NOMO-1 treated with DMSO at 0.1 percent for 48 hours (cell line): ENCODE results near the gene AHDC1.

Experiments
- DNase-seq: peaks from one replicate; lab custom pipeline; 2025; ENCODE audit not compliant: unreplicated experiment; lab: John Stamatoyannopoulos, UW

Gene AHDC1

DNA sequence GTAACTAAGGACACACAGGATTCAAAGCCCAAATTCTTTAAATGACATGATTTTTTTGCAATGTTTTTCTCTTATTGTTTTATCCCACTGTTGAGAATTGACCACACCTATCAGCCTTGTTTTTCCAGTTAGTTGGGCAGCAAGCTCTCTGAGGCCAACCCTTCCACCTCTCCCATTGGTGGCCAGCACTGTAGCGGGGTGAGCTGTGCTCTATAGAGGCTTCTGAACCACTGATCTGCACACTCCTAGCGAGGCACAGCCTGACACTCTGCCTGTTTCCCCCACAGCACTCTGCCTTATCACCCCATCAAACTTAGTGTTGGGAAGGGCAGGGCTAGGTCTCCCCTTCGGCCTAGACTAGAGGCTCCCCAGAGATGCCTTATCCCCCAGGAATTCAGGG, 19.5 kb downstream of the AHDC1 start:
- no peak for DNase-seq

GRCh38 chr1:27583479-27583878, 20.5 kb downstream of the AHDC1 start:
- no peak for DNase-seq

DNA sequence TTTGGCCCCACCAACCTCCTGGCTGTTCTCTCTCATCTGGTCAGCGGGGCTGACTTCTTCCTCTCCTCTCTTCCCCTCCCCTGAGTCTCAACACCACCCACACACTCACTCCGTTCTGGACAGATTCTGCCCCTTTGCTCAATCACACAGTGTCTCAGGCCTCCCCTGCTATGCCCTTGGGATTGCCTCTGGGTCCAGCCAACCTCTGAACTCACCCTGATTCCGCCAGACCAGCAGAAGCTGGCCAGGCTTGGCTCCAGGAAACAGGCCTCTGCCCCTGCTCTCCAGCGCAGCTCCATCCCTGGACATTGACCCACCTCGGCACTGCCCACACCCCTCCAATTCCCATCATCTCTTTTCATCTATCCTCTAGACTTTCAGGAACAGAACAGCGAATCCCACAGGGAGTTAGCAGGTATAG, 22.1 kb downstream of the AHDC1 start:
- DNase-seq = no peak

DNA sequence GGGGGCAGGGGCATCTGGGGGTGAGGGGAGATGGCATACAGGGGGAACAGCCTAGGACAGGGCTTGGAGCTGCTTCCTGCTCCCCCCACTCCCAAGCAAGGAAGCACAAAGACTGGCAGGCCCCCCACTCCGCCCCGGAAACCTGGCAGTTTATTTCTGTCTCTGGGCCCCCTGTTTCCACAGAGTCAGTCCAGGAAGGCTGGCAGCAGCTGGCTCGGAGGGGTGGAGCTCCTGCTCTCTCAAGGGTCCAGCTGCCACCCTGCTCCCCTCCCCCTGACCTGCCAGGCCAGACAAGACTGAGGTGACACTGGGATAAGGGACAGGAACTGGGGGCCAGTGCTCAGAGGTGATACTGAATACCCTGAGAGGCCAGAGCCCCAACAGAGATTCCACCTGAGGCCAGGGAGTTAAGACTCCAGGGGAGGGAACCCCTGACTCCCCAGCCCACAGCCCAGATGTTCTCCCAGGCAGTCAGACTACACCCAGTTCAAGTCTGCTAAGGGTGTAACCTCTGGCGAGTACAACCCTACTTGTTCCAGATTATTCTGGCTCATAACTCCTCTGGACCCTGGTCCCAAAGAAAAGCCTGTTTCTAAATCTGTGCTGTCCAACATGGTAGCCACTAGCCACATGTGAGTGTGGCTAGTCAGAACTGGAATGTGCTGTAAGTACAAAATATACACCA, 26.3 kb downstream of the AHDC1 start:
- no peak for DNase-seq

- no peak for DNase-seq
Observed at GRCh38 chr1:27576806-27577227, 27.1 kb downstream of the AHDC1 start.

DNA sequence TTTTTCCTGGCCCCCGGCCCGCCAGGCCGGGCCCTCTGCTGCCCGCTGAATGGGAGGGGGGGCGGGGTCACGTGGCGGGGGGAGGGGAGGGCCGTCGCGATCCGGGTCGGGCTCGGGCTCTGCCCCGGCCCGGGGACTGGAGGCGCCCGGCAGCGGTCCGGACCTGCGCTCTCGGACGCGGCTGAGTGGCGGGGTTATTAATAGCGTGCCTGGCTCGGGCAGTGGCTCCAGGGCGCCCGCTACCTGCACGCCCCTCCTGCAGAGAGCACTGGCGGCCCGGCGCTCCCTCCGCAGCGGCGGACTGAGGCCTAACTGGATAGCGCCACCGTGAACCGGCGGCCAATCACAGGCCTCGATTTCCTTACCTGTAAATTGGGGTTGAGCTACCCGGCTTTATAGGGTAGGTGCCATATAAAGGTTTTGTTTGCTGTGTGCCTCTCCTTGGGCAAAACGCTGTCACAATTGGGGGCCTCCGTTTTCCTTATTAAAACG, 28.1 kb downstream of the AHDC1 start:
- no peak for DNase-seq

- no peak for DNase-seq
Observed at GRCh38 chr1:27574871-27575831, 28.8 kb downstream of the AHDC1 start.

GRCh38 chr1:27574001-27574781, 29.8 kb downstream of the AHDC1 start:
- no peak for DNase-seq

- DNase-seq = no peak
Observed at GRCh38 chr1:27572679-27573426, 31.1 kb downstream of the AHDC1 start.

DNA sequence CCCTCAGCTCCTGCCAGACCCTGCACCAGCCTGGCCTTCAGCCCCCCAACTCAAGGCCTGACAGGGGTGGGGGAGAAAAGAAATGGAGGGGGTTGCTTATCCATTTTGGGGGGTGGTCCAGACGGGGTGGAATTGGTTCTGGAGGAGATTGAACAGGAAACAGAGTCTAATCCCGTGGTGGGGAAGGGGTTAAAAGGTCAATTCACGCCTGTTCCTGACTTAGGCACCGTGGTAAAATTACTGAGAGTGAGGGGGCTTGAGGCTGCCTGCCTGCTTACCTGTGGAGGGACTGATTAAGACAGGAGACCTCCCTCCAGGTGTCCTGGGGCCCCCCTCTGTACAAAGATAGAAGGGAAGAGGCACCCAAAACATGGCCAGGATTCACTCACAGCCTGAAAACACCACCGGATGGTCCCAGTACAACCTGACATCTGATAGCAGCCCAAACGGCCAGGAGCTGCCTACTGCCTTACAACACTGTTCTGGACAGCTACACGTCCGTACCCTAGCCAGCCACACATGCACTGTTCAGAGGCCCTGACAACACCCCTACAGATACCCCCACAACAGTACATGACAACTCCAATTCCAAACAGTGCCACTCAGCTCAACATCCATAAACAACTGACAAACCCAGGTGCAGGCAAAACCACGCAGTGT, 31.8 kb downstream of the AHDC1 start:
- DNase-seq = no peak

DNA sequence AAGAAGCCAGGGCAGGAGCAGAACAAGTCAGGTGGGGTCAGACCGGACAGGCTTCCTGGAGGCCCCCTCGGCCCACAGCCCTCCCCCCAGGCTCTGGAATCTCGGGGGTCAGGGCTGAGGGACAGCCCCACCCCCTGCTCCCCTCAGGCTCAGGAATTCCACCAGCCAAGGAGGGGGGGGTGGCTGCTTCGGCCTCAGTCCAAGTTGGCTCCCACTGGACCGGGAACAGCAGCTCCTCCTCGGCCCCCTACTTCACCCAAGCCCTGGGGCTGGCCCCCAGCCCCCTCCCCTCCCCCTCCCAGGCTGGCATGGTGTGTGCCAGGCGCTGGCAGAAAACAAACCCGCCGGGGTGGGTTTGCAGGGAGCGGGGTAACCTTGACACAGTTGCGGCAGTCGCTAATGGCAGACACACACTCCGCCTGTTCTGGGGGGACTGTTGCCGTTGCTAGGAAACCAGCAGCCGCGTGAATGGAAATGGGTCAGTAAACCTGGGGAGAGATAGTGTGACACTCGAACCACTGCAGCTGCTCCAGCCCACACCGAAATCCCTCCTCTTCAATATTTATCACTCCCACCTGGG, 32.4 kb downstream of the AHDC1 start:
- no peak for DNase-seq

DNA sequence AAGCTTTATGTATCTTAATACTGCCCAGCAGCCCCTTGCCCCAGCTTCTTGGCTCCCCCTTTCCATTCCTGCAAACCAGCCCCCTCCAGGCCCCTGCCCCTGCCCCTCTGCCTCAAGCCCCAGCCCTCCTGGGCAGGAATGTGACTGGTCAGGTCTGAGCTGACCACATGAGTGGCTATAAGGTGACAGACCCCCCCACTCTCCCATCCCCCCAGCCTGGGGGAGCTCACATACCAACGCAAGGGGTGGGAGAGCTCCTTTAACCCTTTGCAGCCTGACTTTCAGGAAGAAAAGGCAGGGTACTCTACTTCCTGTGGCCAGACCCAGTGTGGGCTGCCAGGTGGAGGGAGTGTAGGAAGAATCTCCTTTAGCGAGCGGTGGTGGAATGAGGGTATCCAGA, 33.2 kb downstream of the AHDC1 start:
- no peak for DNase-seq

DNA sequence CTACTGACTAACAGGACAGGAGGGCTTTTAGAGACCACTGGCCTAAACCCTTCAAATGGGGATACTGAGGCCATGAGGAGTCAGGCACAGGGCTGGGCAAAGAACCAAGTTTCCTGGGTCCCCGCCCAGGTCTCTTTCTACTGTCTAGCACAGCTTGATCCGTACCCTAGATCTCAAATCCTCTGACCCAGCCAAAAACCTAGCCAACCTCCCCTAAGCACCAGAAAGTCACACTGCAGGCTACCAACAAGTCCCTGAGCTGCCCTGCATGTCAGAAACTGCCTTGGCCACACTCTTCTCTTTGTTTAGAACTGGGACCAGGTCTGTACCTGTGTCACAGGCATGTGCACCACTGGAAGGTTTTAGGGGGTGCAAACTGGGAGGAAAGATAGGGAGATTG, 33.6 kb downstream of the AHDC1 start:
- no peak for DNase-seq

GRCh38 chr1:27569506-27570291, 34.2 kb downstream of the AHDC1 start:
- DNase-seq = no peak

DNA sequence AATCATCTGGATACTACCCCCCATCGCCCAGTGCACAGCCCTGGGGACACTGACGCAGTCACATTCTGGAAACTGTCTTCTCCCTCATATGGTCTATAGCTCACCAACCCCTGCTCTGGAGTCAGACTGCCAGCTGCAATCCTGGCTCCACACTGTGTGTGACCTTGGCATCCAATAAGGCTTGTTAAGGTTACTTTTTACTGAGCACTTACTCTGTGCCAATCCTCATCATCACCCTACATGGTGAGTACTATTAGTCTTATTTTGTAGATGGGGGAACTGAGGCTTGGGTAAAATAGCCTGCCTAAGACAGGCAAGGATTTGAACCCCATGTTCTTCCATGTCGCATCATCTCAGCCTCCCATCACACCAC, 34.9 kb downstream of the AHDC1 start:
- DNase-seq = no peak

GRCh38 chr1:27568300-27569087, 35.5 kb downstream of the AHDC1 start:
- peak; percentile 96 for DNase-seq

- DNase-seq = no peak
Observed at GRCh38 chr1:27567971-27568299, 36.0 kb downstream of the AHDC1 start.

DNA sequence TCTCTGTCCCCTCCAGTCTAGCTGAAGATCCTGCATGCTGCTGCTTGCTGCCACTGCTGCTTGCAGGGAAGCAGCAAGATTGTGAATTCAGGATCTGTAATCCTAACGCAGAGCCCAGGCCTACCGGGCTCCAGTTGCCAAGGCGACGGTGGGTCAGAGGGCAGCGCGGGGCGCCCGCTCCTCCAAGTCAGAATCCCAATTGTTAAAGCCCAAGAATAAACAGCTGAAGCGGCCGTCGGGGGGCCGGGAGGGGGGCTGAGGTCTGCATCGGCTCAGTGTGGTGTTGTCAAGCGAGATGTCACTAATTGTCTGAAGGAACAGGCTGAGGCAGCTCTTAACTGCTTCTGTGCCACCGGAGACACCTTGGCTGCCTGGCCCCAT, 36.8 kb downstream of the AHDC1 start:
- no peak for DNase-seq
